SK-N-MC (cell line): ENCODE data around the gene LLGL1.

Source experiments
- EZH2 ChIP-seq: fragments of 200-600 bp; sonication (generic); IDR thresholded peaks from one replicate; pipeline ENCODE4 v1.6.1; 2017; ENCODE audit warnings: antibody characterized with exemption
- FOXP2 ChIP-seq: optimal IDR thresholded peaks from 2 replicates; pipeline ENCODE3; 2011; ENCODE audit warnings: mild to moderate bottlenecking, moderate library complexity; ENCODE audit not compliant: insufficient read depth; ENCODE audit errors: extremely low read length, control extremely low read depth
- POLR2AphosphoS5 ChIP-seq: IDR thresholded peaks from 2 replicates; pipeline ENCODE4 v1.6.1; 2012; ENCODE audit warnings: mild to moderate bottlenecking, low read depth, low read length, borderline replicate concordance

GRCh38 chr17:18261659-18262058 is 36.2 kb downstream of the LLGL1 start:
- no peak for TF ChIP-seq EZH2
- TF ChIP-seq POLR2AphosphoS5, result no peak
- no peak for TF ChIP-seq FOXP2
